DND-41 (cell line): Measurements from ENCODE around the gene TECPR1.

ENCODE experiments used
- EZH2 ChIP-seq: IDR thresholded peaks from 3 replicates; pipeline ENCODE4 v1.6.1; 2012; ENCODE audit warnings: borderline replicate concordance, low read depth, mild to moderate bottlenecking, moderate library complexity, low read length, inconsistent platforms; ENCODE audit not compliant: severe bottlenecking
- TF ChIP-seq, protein P1 (sequence below): IDR thresholded peaks from 2 replicates; pipeline ENCODE4 v1.5.1; 2012; ENCODE audit warnings: borderline replicate concordance, low read length, moderate library complexity, mild to moderate bottlenecking; ENCODE audit not compliant: poor library complexity, severe bottlenecking; ENCODE audit errors: extremely low read depth

DNA sequence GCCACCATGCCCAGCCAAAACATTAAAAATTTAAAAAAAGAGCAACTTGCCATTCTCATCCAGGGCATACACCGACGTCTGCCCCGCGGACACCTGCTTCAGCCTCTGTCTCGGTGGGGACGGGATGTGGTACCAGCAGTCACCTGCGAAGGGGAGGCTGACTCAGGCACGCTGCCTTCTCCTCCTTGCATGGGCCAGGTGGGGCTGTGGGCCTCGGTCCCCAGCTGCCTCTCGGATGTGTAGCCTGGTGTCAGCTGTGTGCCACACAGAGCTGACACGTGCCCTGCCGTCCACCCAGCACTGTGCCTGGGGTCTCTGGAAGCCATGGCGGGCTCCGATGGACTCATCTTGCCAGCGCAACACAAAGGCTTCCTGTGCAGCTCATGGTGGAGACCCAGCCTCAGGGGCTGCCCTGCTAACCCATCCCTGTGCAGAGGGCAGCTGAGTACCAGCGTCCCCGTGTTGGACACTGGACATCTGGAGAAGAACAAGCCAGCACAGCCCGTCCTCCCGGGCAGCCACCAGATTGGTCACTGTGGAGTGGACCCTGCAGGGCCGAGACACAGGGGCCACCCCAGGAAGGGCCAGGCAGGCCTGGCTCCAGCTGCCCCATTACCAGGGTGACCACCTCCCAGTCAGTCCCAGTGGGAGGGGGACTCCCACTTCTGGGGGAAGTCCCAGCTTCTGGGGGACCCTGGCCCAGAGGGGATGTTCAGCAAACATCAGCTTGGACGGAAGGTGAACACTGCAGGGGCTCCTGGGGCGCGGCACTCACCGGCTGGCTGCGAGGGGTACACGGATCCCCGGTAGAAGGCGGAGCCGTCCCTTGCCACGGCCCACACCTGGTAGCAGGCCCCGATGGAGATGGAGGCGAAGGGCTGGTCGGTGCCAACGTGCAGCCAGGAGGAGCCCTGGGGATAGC, 30.2 kb downstream of the TECPR1 start:
- TF ChIP-seq, protein P1, sequence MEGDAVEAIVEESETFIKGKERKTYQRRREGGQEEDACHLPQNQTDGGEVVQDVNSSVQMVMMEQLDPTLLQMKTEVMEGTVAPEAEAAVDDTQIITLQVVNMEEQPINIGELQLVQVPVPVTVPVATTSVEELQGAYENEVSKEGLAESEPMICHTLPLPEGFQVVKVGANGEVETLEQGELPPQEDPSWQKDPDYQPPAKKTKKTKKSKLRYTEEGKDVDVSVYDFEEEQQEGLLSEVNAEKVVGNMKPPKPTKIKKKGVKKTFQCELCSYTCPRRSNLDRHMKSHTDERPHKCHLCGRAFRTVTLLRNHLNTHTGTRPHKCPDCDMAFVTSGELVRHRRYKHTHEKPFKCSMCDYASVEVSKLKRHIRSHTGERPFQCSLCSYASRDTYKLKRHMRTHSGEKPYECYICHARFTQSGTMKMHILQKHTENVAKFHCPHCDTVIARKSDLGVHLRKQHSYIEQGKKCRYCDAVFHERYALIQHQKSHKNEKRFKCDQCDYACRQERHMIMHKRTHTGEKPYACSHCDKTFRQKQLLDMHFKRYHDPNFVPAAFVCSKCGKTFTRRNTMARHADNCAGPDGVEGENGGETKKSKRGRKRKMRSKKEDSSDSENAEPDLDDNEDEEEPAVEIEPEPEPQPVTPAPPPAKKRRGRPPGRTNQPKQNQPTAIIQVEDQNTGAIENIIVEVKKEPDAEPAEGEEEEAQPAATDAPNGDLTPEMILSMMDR: no peak
- TF ChIP-seq EZH2: no peak
